SK-N-SH (cell line): ENCODE measurements around the gene RECK. TPM values are rescaled to one million over a fixed set of nuclear protein-coding genes. Genes with fewer than 3 reads are reported as not detected.

Experiments used
- CTCF ChIA-PET: fragments of 300-600, 350-600 bp; formaldehyde crosslinking; extraction: SDS; loops from one replicate; lab custom pipeline; 2021; lab: Yijun Ruan, JAX
- POLR2A ChIA-PET: fragments of 350-600 bp; sonication (Branson Sonifier 250); formaldehyde crosslinking; extraction: SDS; loops from one replicate; lab custom pipeline; 2020; ENCODE audit warnings: antibody characterized with exemption, inconsistent platforms; lab: Yijun Ruan, JAX
- DNase-seq: peaks from one replicate; pipeline ENCODE4 v3.0.0; 2012
- H2AFZ ChIP-seq: fragments of 200-600 bp; sonication (generic); 2 replicates; pipeline ENCODE4 v1.8.1; 2016; ENCODE audit warnings: antibody characterized with exemption, mild to moderate bottlenecking, low read depth
- H3F3A ChIP-seq: fragments of 200-600 bp; sonication (generic); replicated peaks from 2 replicates; pipeline ENCODE3; 2016; ENCODE audit warnings: antibody characterized with exemption, mild to moderate bottlenecking; ENCODE audit not compliant: insufficient read depth
- H3K27ac ChIP-seq, 2 experiments: fragments of 200-500 bp in 1 of 2; fragments of 200-600 bp in 1 of 2; sonication (Bioruptor generic) in 1 of 2; sonication (generic), shearing (Covaris generic) in 1 of 2; 2 replicates each; pipeline versions ENCODE4 v1.5.1 to v1.6.1; 2014 to 2016; ENCODE audit warnings: low read depth in 2 of 2, inconsistent platforms in 1 of 2, low read length in 1 of 2, mild to moderate bottlenecking in 1 of 2, mixed read lengths in 1 of 2
- H3K27me3 ChIP-seq: fragments of 200-600 bp; sonication (generic), shearing (Covaris generic); 2 replicates; pipeline ENCODE4 v1.6.1; 2016; ENCODE audit warnings: mixed run types; ENCODE audit not compliant: insufficient read depth
- H3K36me3 ChIP-seq, 2 experiments: fragments of 200-500 bp in 1 of 2; fragments of 200-600 bp in 1 of 2; sonication (Bioruptor generic) in 1 of 2; sonication (generic) in 1 of 2; replicated peaks in 1 of 2; 2 replicates each; pipeline versions ENCODE3 to v1.5.1; 2014 to 2016; ENCODE audit warnings: low read length in 1 of 2, mild to moderate bottlenecking in 1 of 2; ENCODE audit not compliant: insufficient read depth in 2 of 2, control insufficient read depth in 1 of 2
- H3K4me1 ChIP-seq, 2 experiments: fragments of 200-500 bp in 1 of 2; fragments of 200-600 bp in 1 of 2; sonication (Bioruptor generic) in 1 of 2; sonication (generic), shearing (Covaris generic) in 1 of 2; 2 replicates each; pipeline versions ENCODE4 v1.5.1 to v1.6.1; 2014 to 2016; ENCODE audit warnings: low read depth in 1 of 2, low read length in 1 of 2, mixed run types in 1 of 2; ENCODE audit not compliant: insufficient read depth in 2 of 2, control insufficient read depth in 1 of 2
- H3K4me2 ChIP-seq: fragments of 200-600 bp; sonication (generic), shearing (Covaris generic); 2 replicates; pipeline ENCODE4 v1.6.1; 2017; ENCODE audit warnings: mixed run types
- H3K4me3 ChIP-seq, 2 experiments: fragments of 200-500 bp in 1 of 2; fragments of 200-600 bp in 1 of 2; sonication (Bioruptor generic) in 1 of 2; sonication (generic), shearing (Covaris generic) in 1 of 2; 2 replicates each; pipeline versions ENCODE4 v1.5.1 to v1.8.1; 2014 to 2016; ENCODE audit warnings: low read depth in 2 of 2, inconsistent platforms in 1 of 2, low read length in 1 of 2, mild to moderate bottlenecking in 1 of 2, mixed read lengths in 1 of 2, moderate library complexity in 1 of 2
- H3K79me2 ChIP-seq: fragments of 200-600 bp; sonication (generic); 2 replicates; pipeline ENCODE4 v1.8.1; 2017; ENCODE audit warnings: mild to moderate bottlenecking; ENCODE audit not compliant: insufficient read depth
- H3K9ac ChIP-seq: fragments of 200-600 bp; sonication (generic); 2 replicates; pipeline ENCODE4 v1.6.1; 2017; ENCODE audit warnings: mixed run types
- H3K9me2 ChIP-seq: fragments of 200-600 bp; sonication (generic); 2 replicates; pipeline ENCODE4 v1.6.1; 2017; ENCODE audit warnings: mixed run types
- H3K9me3 ChIP-seq: fragments of 200-600 bp; sonication (generic); 2 replicates; pipeline ENCODE4 v1.6.1; 2017; ENCODE audit warnings: mixed run types, mild to moderate bottlenecking, moderate library complexity
- H4K20me1 ChIP-seq: fragments of 200-600 bp; sonication (generic); 2 replicates; pipeline ENCODE4 v1.6.1; 2017; ENCODE audit warnings: mild to moderate bottlenecking, mixed run types; ENCODE audit not compliant: insufficient read depth
- CHD2 ChIP-seq: fragments of 150-350 bp; IDR thresholded peaks from 2 replicates; pipeline ENCODE4 v1.6.1; 2018; ENCODE audit warnings: low read length; ENCODE audit not compliant: partially characterized antibody
- EP300 ChIP-seq, 2 experiments: IDR thresholded peaks; 2 replicates each; pipeline versions ENCODE4 v1.4.0 to v1.6.1; 2012; ENCODE audit warnings: borderline replicate concordance in 1 of 2, low read depth in 1 of 2, low read length in 1 of 2
- EZH2phosphoT487 ChIP-seq: fragments of 200-600 bp; sonication (generic); IDR thresholded peaks from 2 replicates; pipeline ENCODE4 v1.6.1; 2017; ENCODE audit warnings: low read depth, mixed run types, mild to moderate bottlenecking, antibody characterized with exemption, moderate library complexity, borderline replicate concordance
- FOSL2 ChIP-seq: IDR thresholded peaks from 2 replicates; pipeline ENCODE4 v1.4.0; 2012; ENCODE audit warnings: low read depth, mild to moderate bottlenecking, moderate library complexity, borderline replicate concordance
- FOXJ3 ChIP-seq: sonication (generic); formaldehyde crosslinking; IDR thresholded peaks from 2 replicates; pipeline ENCODE4 v1.5.1; 2020; ENCODE audit warnings: mild to moderate bottlenecking, missing genetic modification reagents
- FOXM1 ChIP-seq: IDR thresholded peaks from 2 replicates; pipeline ENCODE4 v1.4.0; 2012; ENCODE audit warnings: low read depth, mild to moderate bottlenecking
- GABPA ChIP-seq: IDR thresholded peaks from 2 replicates; pipeline ENCODE4 v1.4.0; 2012; ENCODE audit warnings: low read depth, mild to moderate bottlenecking
- GATA2 ChIP-seq: sonication (generic); formaldehyde crosslinking; IDR thresholded peaks from 2 replicates; pipeline ENCODE4 v1.5.0; 2020; ENCODE audit warnings: mild to moderate bottlenecking, missing genetic modification reagents
- JUND ChIP-seq: IDR thresholded peaks from 2 replicates; pipeline ENCODE4 v1.4.0; 2012
- MEF2A ChIP-seq: IDR thresholded peaks from 2 replicates; pipeline ENCODE4 v1.4.0; 2012; ENCODE audit warnings: low read depth, borderline replicate concordance
- MXI1 ChIP-seq: IDR thresholded peaks from 2 replicates; pipeline ENCODE4 v1.6.1; 2012; ENCODE audit warnings: mild to moderate bottlenecking, low read depth, low read length, improper control_type of control experiment
- NFIC ChIP-seq: IDR thresholded peaks from 2 replicates; pipeline ENCODE4 v1.4.0; 2012; ENCODE audit warnings: borderline replicate concordance
- NRF1 ChIP-seq: IDR thresholded peaks from 2 replicates; pipeline ENCODE4 v1.6.1; 2012; ENCODE audit warnings: low read depth, mild to moderate bottlenecking, low read length
- PBX3 ChIP-seq: IDR thresholded peaks from 2 replicates; pipeline ENCODE4; 2012
- RAD21 ChIP-seq: IDR thresholded peaks from 2 replicates; pipeline ENCODE4 v1.6.1; 2012; ENCODE audit warnings: mild to moderate bottlenecking, low read length
- RCOR1 ChIP-seq: fragments of 150-350 bp; IDR thresholded peaks from 2 replicates; pipeline ENCODE4 v1.6.1; 2017; ENCODE audit warnings: antibody characterized with exemption, low read length
- RFX5 ChIP-seq: IDR thresholded peaks from 2 replicates; pipeline ENCODE4 v1.6.1; 2012; ENCODE audit warnings: mild to moderate bottlenecking, improper control_type of control experiment, low read length
- RXRA ChIP-seq: IDR thresholded peaks from 2 replicates; pipeline ENCODE4 v1.4.0; 2012; ENCODE audit warnings: low read depth, mild to moderate bottlenecking, borderline replicate concordance
- SIN3A ChIP-seq: IDR thresholded peaks from 2 replicates; pipeline ENCODE4 v1.6.1; 2012; ENCODE audit warnings: low read depth, mild to moderate bottlenecking, low read length, moderate library complexity, borderline replicate concordance
- SMC3 ChIP-seq: IDR thresholded peaks from 2 replicates; pipeline ENCODE4 v1.6.1; 2012; ENCODE audit warnings: low read depth, low read length, improper control_type of control experiment
- TEAD4 ChIP-seq: IDR thresholded peaks from 2 replicates; pipeline ENCODE4 v1.4.0; 2012; ENCODE audit warnings: mild to moderate bottlenecking, borderline replicate concordance; ENCODE audit not compliant: insufficient read depth
- USF1 ChIP-seq: IDR thresholded peaks from 2 replicates; pipeline ENCODE4 v1.4.0; 2012; ENCODE audit warnings: low read depth, borderline replicate concordance
- YY1 ChIP-seq: IDR thresholded peaks from 2 replicates; pipeline ENCODE4 v1.4.0; 2012; ENCODE audit warnings: low read depth, mild to moderate bottlenecking
- ZBTB33 ChIP-seq: IDR thresholded peaks from 2 replicates; pipeline ENCODE4 v1.4.0; 2012; ENCODE audit warnings: low read depth, borderline replicate concordance
- WGBS: methylation state at CpG from one replicate; pipeline ENCODE4 v1.1.6; 2017; ENCODE audit warnings: low lambda C conversion rate; 5-methylcytosine and 5-hydroxymethylcytosine counted together
- polyA plus RNA-seq, 3 experiments: library from polyadenylated mRNA; depleted of rRNA; stranded (reverse); fragments of >200 nt; gene quantifications; 2 replicates each; pipeline ENCODE4 v1.2.3, GENCODE V29; 2012
- TF ChIP-seq, protein P1 (sequence below): fragments of 150-350 bp; IDR thresholded peaks from 2 replicates; pipeline ENCODE4 v1.6.1; 2017; ENCODE audit warnings: antibody characterized with exemption, low read length, low read depth, borderline replicate concordance
- TF ChIP-seq, protein P2 (sequence below): fragments of 200-600 bp; sonication (generic); IDR thresholded peaks from 2 replicates; pipeline ENCODE4 v1.6.1; 2017; ENCODE audit warnings: antibody characterized with exemption, mild to moderate bottlenecking, moderate library complexity

Gene RECK
- polyA plus RNA-seq, 1 of the 3 experiments (the other 2 are of a cell fraction): 22.8 TPM

- H3K9me2 ChIP-seq: no peaks in the 10 kb centered on the region
- H3K36me3 ChIP-seq: peaks cover 0 to 37% of the 10 kb centered on the region in 2 experiments
- H3K9ac ChIP-seq: peak overlapping the region; percentile 38; the same call in 1 of the 2 replicates
- peaks cover 45% of the 10 kb centered on the region for H3F3A ChIP-seq
- no peak overlapping the region for H2AFZ ChIP-seq
- H4K20me1 ChIP-seq: no peaks in the 10 kb centered on the region
- peak overlapping the region; percentile 74 for H3K4me2 ChIP-seq
- peaks cover 3% of the 10 kb centered on the region; the same call in 1 of the 2 replicates for H3K79me2 ChIP-seq
- no peaks in the 10 kb centered on the region for H3K27me3 ChIP-seq
- DNase-seq: peak; percentile 94
- POLR2A ChIA-PET: interaction anchor here (1.1 to 2.7 kb wide), 4 partner anchors 8 to 42 kb away, joined by 3 to 38 read pairs (median 7); partner anchors contain the start of genes CLTA and GLIPR2
- CTCF ChIA-PET: interaction anchor here (0.6 to 7.0 kb wide), 12 partner anchors 8 to 245 kb away, joined by 3 to 105 read pairs (median 5); partner anchors contain the start of genes CLTA and GLIPR2
- no peaks in the 10 kb centered on the region for H3K9me3 ChIP-seq
- peaks cover 15 to 41% of the 10 kb centered on the region in 2 experiments; a peak in 3 of 4 replicates for H3K4me1 ChIP-seq
- peak overlapping the region in 1 of 2 experiments; percentile 6; a peak in 1 of 4 replicates for H3K4me3 ChIP-seq
- WGBS: 13% methylated on average over 8 of the region's 14 CpGs
- peak overlapping the region; percentile 89 to 98 for H3K27ac ChIP-seq
- TF ChIP-seq FOSL2 (peak; percentile 97), TEAD4 (peak; percentile 46; the same call in 1 of the 2 replicates), USF1 (no peak), MXI1 (peak; percentile 75; the same call in 1 of the 2 replicates), RFX5 (no peak), YY1 (0 out of 2 replicates have a peak, but pooled peaks have one; percentile 32), GABPA (0 out of 2 replicates have a peak, but pooled peaks have one; percentile 27), RAD21 (peak; percentile 44), GATA2 (no peak), ZBTB33 (peak; percentile 29; the same call in 1 of the 2 replicates), SIN3A (peak; percentile 56; the same call in 1 of the 2 replicates), RCOR1 (peak; percentile 81), MEF2A (no peak), NFIC (peak; percentile 100), SMC3 (peak; percentile 5; the same call in 1 of the 2 replicates), RXRA (peak; percentile 95), JUND (peak; percentile 93), FOXM1 (no peak), NRF1 (no peak), EZH2phosphoT487 (no peak), FOXJ3 (CRISPR knock-in tag) (0 out of 2 replicates have a peak, but pooled peaks have one; percentile 44), EP300 (IDR thresholded peaks at IDR 0.05; ENCODE audit: borderline replicate concordance in 1 of 2, low read depth in 1 of 2, low read length in 1 of 2) (peak; percentile 72 to 87), PBX3 (peak; percentile 56; the same call in 1 of the 2 replicates), CHD2 (peak; percentile 95)
- TF ChIP-seq, protein P1, sequence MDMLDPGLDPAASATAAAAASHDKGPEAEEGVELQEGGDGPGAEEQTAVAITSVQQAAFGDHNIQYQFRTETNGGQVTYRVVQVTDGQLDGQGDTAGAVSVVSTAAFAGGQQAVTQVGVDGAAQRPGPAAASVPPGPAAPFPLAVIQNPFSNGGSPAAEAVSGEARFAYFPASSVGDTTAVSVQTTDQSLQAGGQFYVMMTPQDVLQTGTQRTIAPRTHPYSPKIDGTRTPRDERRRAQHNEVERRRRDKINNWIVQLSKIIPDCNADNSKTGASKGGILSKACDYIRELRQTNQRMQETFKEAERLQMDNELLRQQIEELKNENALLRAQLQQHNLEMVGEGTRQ: no peak
- TF ChIP-seq, protein P2, sequence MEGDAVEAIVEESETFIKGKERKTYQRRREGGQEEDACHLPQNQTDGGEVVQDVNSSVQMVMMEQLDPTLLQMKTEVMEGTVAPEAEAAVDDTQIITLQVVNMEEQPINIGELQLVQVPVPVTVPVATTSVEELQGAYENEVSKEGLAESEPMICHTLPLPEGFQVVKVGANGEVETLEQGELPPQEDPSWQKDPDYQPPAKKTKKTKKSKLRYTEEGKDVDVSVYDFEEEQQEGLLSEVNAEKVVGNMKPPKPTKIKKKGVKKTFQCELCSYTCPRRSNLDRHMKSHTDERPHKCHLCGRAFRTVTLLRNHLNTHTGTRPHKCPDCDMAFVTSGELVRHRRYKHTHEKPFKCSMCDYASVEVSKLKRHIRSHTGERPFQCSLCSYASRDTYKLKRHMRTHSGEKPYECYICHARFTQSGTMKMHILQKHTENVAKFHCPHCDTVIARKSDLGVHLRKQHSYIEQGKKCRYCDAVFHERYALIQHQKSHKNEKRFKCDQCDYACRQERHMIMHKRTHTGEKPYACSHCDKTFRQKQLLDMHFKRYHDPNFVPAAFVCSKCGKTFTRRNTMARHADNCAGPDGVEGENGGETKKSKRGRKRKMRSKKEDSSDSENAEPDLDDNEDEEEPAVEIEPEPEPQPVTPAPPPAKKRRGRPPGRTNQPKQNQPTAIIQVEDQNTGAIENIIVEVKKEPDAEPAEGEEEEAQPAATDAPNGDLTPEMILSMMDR: no peak
These were observed 111.8 kb downstream of the RECK start for GRCh38 chr9:36148311-36149051.
